ENCODE results near the gene SH3PXD2A.
"Not testable (repeated sequence)": the region's sequence is repeated elsewhere in the genome, so short reads cannot be mapped to it uniquely, and the experiment has no call there.

SH3PXD2A gene

GRCh38 chr10:103620891-103621782, 234.2 kb downstream of the SH3PXD2A start:
- DNase-seq (ENCODE audit: low read depth), result no peak

- DNase-seq (ENCODE audit: low read depth), result no peak
Observed at GRCh38 chr10:103620352-103620740, 235.0 kb downstream of the SH3PXD2A start.

DNA sequence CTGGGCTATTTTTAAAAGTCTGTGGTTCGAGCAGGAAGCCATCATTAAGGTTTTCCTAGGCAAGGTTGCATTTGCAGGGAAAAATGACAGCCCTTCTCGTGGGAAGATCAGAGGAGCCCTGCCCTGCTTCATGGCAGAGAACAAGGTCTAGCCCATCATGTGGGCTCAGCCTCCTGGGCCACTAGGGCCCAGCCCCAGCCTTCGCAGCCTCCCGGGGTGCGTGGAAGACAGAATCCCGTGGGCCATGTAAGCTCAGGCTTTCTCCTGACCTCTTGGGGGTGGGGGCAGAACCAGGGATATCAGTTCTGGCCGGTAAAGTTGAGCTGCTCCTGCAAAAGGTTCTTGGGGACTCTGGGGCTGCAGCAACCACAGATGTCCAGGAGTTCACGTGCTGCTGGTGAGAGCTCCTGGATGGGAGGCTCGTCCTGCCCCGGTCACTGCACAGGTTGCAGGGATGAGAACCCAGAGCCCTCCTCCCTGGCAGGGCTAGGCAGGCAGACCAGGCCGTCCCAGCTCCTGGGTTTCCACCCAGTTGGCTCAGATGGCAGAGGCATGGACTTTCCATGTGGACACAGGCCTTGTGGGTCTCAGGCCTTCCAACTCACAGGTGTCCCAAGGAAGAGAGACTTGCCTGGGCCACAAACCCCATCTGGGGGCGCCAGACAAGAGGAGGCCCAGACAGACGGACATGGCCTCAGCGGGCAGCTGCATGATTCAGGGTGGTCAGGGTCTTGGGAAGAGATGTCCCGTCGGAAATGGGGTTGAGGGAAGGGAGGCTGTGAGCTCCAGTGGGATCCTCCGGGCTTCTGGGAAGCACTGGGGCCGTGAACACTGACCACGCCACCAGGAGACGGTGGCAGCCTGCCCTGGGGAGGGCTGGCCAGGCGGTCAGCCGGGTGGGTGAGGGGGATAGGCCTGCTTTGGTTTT, 235.7 kb downstream of the SH3PXD2A start:
- no peak for DNase-seq (ENCODE audit: low read depth)

DNA sequence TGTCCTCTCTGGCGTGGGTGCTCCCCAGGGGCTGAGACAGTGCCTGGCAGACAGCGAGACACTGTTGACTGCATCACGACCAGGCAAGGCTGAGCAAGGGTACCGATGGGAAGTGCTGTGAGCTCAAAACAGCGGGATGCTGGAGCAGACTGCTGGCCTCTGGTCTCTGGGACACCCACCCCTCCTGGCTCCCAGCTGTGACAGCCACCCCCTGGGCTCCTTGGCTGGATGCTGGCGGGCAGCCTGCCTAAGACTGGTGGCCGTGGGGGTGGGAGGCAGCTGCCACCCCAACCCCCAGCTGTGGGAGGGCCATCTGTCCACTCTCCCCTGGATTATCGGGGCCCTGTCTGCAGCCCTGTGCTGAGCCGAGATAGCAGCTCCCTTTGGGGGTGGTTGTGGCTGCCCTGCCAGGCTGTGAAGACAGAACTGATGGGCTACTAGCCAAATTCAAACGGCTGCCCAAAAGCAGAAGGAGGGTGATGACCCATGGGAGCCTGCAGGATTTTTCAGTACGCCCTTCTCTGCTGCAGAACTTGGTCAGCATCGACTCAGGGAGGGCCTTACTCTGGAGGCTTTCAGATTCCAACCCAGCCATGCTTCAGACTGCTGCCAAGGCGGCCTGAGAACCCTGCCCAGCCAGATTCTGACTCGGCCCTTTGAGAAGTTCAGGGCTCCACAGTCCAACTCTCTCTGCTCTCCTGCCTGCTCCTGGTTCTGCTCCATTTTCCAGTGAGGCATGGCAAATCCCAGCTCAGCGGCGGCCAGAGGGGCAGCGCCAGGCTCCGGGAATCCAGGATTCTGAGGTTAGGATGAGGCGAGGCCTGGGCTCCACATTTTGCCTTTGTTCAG, 236.6 kb downstream of the SH3PXD2A start:
- DNase-seq (ENCODE audit: low read depth), result no peak

- no peak for DNase-seq (ENCODE audit: low read depth)
Observed at GRCh38 chr10:103617602-103618385, 237.6 kb downstream of the SH3PXD2A start.

DNA sequence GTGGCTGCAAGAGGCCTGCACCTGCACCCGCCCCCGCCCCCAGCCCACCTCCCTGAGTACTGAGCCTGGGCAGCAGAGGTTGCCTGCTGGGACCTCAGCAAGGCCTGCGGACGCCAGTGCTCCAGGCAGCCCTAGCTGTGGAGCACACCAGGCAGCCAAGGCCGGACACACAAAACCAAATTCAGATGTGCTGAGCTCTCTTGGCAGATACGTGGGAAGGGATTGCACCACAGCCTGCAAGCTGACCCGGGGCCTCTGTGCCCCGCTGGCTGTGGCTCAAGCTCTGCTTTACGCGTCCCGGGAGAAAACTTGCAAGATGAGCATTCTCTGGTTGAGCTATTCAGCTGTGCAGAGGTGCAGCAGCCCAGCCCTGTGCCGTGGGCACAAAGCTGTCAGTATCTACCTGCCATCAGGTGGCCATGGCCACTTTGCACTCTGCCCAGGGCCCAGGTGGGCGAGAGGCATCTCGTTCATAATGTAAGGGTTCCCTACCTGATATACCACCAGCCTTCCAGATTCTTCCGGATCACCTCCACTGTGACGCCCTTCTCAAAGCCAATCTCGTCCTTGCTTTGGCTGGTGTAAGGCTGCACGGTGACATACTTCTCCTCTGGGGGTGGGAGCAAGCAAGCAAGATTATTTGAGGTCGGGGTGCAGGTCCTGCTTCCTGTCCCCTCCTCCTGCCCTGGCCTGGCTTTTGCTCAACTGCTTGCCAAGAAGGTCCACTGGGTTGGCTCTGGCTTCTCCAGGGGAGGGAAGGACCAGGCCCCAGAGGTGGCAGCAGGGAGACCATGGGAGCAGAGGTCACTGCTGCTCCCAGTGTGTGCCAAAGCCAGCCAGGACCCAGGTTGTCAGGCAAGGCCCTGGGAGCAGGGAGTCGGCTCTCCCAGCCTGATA, 238.4 kb downstream of the SH3PXD2A start:
- no peak for DNase-seq (ENCODE audit: low read depth)

- no peak for DNase-seq (ENCODE audit: low read depth)
Observed at GRCh38 chr10:103614306-103615158, 240.8 kb downstream of the SH3PXD2A start.

- no peak for DNase-seq (ENCODE audit: low read depth)
Observed at GRCh38 chr10:103613616-103614015, 241.8 kb downstream of the SH3PXD2A start.

DNA sequence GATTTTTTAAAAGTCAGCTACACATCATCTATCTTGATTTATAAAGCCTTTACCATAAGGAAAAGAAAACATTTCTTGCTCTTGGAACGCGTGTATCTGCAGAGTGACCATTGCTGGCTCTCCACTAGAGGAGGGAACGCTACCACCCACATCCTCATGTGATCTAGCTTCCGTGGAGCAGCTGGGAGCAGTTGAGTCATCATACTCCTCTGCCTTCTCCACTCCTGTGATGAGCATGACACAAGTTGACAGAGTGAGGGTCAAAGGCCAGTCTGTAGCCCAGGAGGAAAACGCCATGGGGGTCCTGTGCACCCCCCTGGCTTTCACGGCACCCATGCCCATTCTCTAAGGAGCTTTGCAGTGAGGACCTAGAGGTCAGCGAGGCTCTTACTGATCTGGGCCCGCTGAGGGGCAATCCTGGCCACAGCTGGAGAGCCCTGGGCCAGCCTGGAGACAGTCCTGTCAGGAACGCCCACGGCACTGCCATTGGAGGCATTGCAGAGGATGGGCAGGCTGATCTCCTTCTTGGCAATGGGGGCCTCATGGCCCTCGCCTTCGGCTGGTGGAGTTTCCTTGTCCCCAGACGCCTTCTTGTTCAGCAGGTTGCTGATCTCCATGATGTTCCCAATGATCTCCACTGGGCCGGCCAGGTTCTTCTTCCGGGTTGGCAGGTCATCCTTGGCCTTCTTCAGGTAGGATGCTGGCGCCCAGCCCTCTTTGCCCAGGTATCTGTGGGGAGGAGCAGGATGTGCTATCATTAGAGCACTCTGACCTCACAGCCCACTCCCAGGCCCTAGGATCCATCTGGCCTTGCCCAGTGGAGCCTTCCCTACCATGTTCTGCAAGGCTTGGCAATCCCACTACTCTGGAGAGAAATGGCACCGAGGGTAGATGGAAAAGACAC, 242.7 kb downstream of the SH3PXD2A start:
- no peak for DNase-seq (ENCODE audit: low read depth)

GRCh38 chr10:103610921-103611511, 244.4 kb downstream of the SH3PXD2A start:
- no peak for DNase-seq (ENCODE audit: low read depth)

- DNase-seq (ENCODE audit: low read depth), result no peak
Observed at GRCh38 chr10:103610083-103610472, 245.3 kb downstream of the SH3PXD2A start.

GRCh38 chr10:103609231-103610082, 245.9 kb downstream of the SH3PXD2A start:
- no peak for DNase-seq (ENCODE audit: low read depth)

DNA sequence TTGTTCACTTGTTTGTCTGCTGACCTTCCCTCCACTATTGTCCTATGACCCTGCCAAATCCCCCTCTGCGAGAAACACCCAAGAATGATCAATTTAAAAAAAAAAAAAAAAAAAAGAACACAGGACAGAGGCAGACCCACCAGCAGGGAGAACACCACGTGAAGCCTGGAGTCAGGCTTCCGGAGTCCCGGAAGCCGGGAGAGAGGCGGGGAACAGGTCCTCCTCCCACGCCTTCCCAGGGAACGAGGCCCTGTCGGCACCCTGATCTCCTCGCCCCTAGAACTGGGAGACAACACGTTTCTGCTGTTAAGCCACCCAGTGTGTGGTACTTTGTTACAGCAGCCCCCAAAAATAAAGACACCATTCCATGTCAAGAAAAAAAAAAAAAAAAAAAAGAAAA, 247.3 kb downstream of the SH3PXD2A start:
- not testable (repeated sequence) for DNase-seq (ENCODE audit: low read depth)

- not testable (repeated sequence) for DNase-seq (ENCODE audit: low read depth)
Observed at GRCh38 chr10:103607051-103607450, 248.3 kb downstream of the SH3PXD2A start.

- DNase-seq (ENCODE audit: low read depth), result not testable (repeated sequence)
Observed at GRCh38 chr10:103606097-103606438, 249.3 kb downstream of the SH3PXD2A start.

GRCh38 chr10:103605359-103606096, 249.8 kb downstream of the SH3PXD2A start:
- DNase-seq (ENCODE audit: low read depth), result no peak
